CD14-positive monocyte (primary cell): ENCODE data around the gene RFC3. TPM values are rescaled to one million over a fixed set of nuclear protein-coding genes. Genes with fewer than 3 reads are reported as not detected.

ENCODE experiments used
- DNase-seq, 3 donors: peaks; one replicate each; pipeline ENCODE4 v3.0.0-alpha.2; 2011 to 2022
- H2AFZ ChIP-seq: 2 replicates; pipeline ENCODE4 v1.6.0; 2012; ENCODE audit warnings: mild to moderate bottlenecking, low read depth, low read length, inconsistent platforms; ENCODE audit not compliant: insufficient read depth, poor library complexity, severe bottlenecking
- H3K27ac ChIP-seq, 2 donors: 1 replicate in 1 of 2; 2 replicates in 1 of 2; pipeline ENCODE4 v1.5.1; 2012 to 2013; ENCODE audit warnings: low read length in 2 of 2, control low read depth in 1 of 2, inconsistent platforms in 1 of 2, low read depth in 1 of 2, mild to moderate bottlenecking in 1 of 2
- H3K27me3 ChIP-seq, 2 donors: one replicate each; pipeline versions ENCODE4 v1.6.0 to v1.6.1; 2011 to 2013; ENCODE audit warnings: low read length in 2 of 2; ENCODE audit not compliant: control insufficient read depth in 2 of 2, insufficient read depth in 2 of 2
- H3K36me3 ChIP-seq, 2 donors: replicated peaks in 1 of 2; 1 replicate in 1 of 2; 2 replicates in 1 of 2; pipeline versions ENCODE4 v1.5.1 to v1.6.1; 2012 to 2013; ENCODE audit warnings: low read length in 2 of 2, control low read depth in 1 of 2, inconsistent platforms in 1 of 2, mild to moderate bottlenecking in 1 of 2; ENCODE audit not compliant: insufficient read depth in 2 of 2, control insufficient read depth in 1 of 2
- H3K4me1 ChIP-seq, 2 donors: 1 replicate in 1 of 2; 2 replicates in 1 of 2; pipeline versions ENCODE4 v1.5.1 to v1.6.1; 2012 to 2013; ENCODE audit warnings: low read length in 2 of 2, control low read depth in 1 of 2, inconsistent platforms in 1 of 2, mild to moderate bottlenecking in 1 of 2, moderate library complexity in 1 of 2; ENCODE audit not compliant: insufficient read depth in 2 of 2, control insufficient read depth in 1 of 2
- H3K4me2 ChIP-seq: replicated peaks from 2 replicates; pipeline ENCODE3; 2012; ENCODE audit warnings: low read length, moderate library complexity, mild to moderate bottlenecking; ENCODE audit not compliant: poor library complexity, severe bottlenecking; ENCODE audit errors: extremely low read depth
- H3K4me3 ChIP-seq, 3 experiments: fragments of 200-600 bp in 1 of 3; sonication (generic) in 1 of 3; replicated peaks in 1 of 3; 1 replicate in 2 of 3; 2 replicates in 1 of 3; pipeline ENCODE4 v1.5.1; 2011 to 2013; ENCODE audit warnings: low read length in 3 of 3, mild to moderate bottlenecking in 3 of 3, control low read depth in 2 of 3, low read depth in 2 of 3, inconsistent platforms in 1 of 3, moderate library complexity in 1 of 3
- H3K79me2 ChIP-seq: 2 replicates; pipeline ENCODE4 v1.6.0; 2012; ENCODE audit warnings: mild to moderate bottlenecking, control low read depth, inconsistent platforms, low read length, moderate library complexity; ENCODE audit not compliant: insufficient read depth
- H3K9ac ChIP-seq: 2 replicates; pipeline ENCODE4 v1.6.0; 2017; ENCODE audit warnings: low read length, mild to moderate bottlenecking; ENCODE audit not compliant: insufficient read depth, poor library complexity, severe bottlenecking
- H3K9me3 ChIP-seq, 2 donors: replicated peaks in 1 of 2; 1 replicate in 1 of 2; 2 replicates in 1 of 2; pipeline versions ENCODE4 v1.5.1 to v1.6.1; 2012 to 2013; ENCODE audit warnings: low read length in 2 of 2, control low read depth in 1 of 2; ENCODE audit not compliant: control insufficient read depth in 1 of 2, insufficient read depth in 1 of 2
- H4K20me1 ChIP-seq: 2 replicates; pipeline ENCODE4 v1.6.0; 2012; ENCODE audit warnings: mild to moderate bottlenecking, low read length, control low read depth, moderate library complexity; ENCODE audit not compliant: insufficient read depth
- H3K27ac Mint-ChIP-seq, 7 donors: one replicate each; pipeline ENCODE4 v1.8.0; 2020; ENCODE audit warnings: mild to moderate bottlenecking in 7 of 7, mixed read lengths in 7 of 7, moderate library complexity in 6 of 7, inconsistent platforms in 2 of 7
- H3K27me3 Mint-ChIP-seq, 3 donors: one replicate each; pipeline ENCODE4 v1.8.0; 2021 to 2022; ENCODE audit warnings: low read depth in 3 of 3, mild to moderate bottlenecking in 3 of 3, mixed read lengths in 3 of 3, moderate library complexity in 3 of 3, inconsistent platforms in 1 of 3
- H3K36me3 Mint-ChIP-seq, 2 donors: one replicate each; pipeline ENCODE4 v1.8.0; 2020; ENCODE audit warnings: mixed read lengths in 2 of 2, inconsistent platforms in 1 of 2, mild to moderate bottlenecking in 1 of 2
- H3K4me1 Mint-ChIP-seq: one replicate; pipeline ENCODE4 v1.8.0; 2020; ENCODE audit warnings: mild to moderate bottlenecking, mixed read lengths
- H3K4me3 Mint-ChIP-seq, 2 donors: one replicate each; pipeline ENCODE4 v1.8.0; 2020; ENCODE audit warnings: mild to moderate bottlenecking in 2 of 2, mixed read lengths in 2 of 2, moderate library complexity in 1 of 2
- H3K9me3 Mint-ChIP-seq, 7 donors: one replicate each; pipeline ENCODE4 v1.8.0; 2020 to 2022; ENCODE audit warnings: mixed read lengths in 7 of 7, mild to moderate bottlenecking in 6 of 7, moderate library complexity in 6 of 7, inconsistent platforms in 2 of 7
- CTCF ChIP-seq: fragments of 200-600 bp; IDR thresholded peaks from one replicate; pipeline ENCODE4 v1.8.0; 2022; ENCODE audit warnings: antibody characterized with exemption, mild to moderate bottlenecking
- WGBS: methylation state at CpG from one replicate; pipeline ENCODE4 v1.1.5; 2013; ENCODE audit warnings: missing lambda C conversion rate; ENCODE audit not compliant: insufficient coverage; 5-methylcytosine and 5-hydroxymethylcytosine counted together
- intact Hi-C, 2 donors: fragments of 100-400 bp; cut with micrococcal nuclease; formaldehyde crosslinking; loops; one replicate each; pipeline versions ENCODE4 v1.15.0 to v1.15.1; 2023
- polyA plus RNA-seq, 3 donors: library from polyadenylated mRNA; depleted of rRNA in 1 of 3; unstranded in 2 of 3; stranded (reverse) in 1 of 3; fragments of 300-500 nt in 2 of 3; fragments of >200 nt in 1 of 3; fragmentation: Illumina TruSeq in 2 of 3; gene quantifications; 1 replicate in 2 of 3; 2 replicates in 1 of 3; pipeline ENCODE4 v1.2.3, GENCODE V29; 2012 to 2021
- small RNA-seq: library from RNA; depleted of rRNA; stranded (forward); fragments of <200 nt; gene quantifications from one replicate; pipeline ENCODE3, GENCODE V24; 2012; ENCODE audit warnings: low read depth; ENCODE audit not compliant: insufficient read length

RFC3 gene
- polyA plus RNA-seq, 3 donors: 2.5 to 5.3 (median 4.1) TPM

- H3K36me3 Mint-ChIP-seq: no peaks in the 10 kb centered on the region
- Histone ChIP-seq H3K9ac (no peak overlapping the region), H3K4me2 (no peak overlapping the region), H3K4me1 (no peaks in the 10 kb centered on the region), H3K27ac (no peak overlapping the region), H3K9me3 (no peaks in the 10 kb centered on the region), H2AFZ (no peak overlapping the region), H4K20me1 (no peaks in the 10 kb centered on the region), H3K4me3 (no peak overlapping the region), H3K36me3 (no peaks in the 10 kb centered on the region), H3K79me2 (no peaks in the 10 kb centered on the region), H3K27me3 (no peaks in the 10 kb centered on the region)
- no peaks in the 10 kb centered on the region for H3K27me3 Mint-ChIP-seq
- no peaks in the 10 kb centered on the region for H3K4me1 Mint-ChIP-seq
- intact Hi-C loops: no loop called here
- no peak overlapping the region for H3K27ac Mint-ChIP-seq
- no peak for TF ChIP-seq CTCF
- H3K4me3 Mint-ChIP-seq: no peak overlapping the region
- H3K9me3 Mint-ChIP-seq: peaks cover 2 to 9% (median 4%) of the 10 kb centered on the region in 7 donors
- WGBS: 92% methylated on average over 4 of the region's 11 CpGs
- DNase-seq: no peak
Measured at GRCh38 chr13:33884531-33885220, 66.7 kb downstream of the RFC3 start.

Small RNA genes lying within 50 kb of the gene (small RNA-seq; reads per million reads assigned to genes)
- not detected for gene RNU5A-4P
